A172 (cell line): ENCODE results near the gene ITGA6. TPM values are rescaled to one million over a fixed set of nuclear protein-coding genes. Genes with fewer than 3 reads are reported as not detected.

ENCODE experiments used
- DNase-seq: peaks from one replicate; pipeline ENCODE4 v3.0.0-alpha.2; 2015; ENCODE audit warnings: low spot score
- total RNA-seq: library from RNA; depleted of rRNA; stranded (reverse); fragments of >200 nt; shearing (Covaris generic); gene quantifications from 2 replicates; pipeline ENCODE4 v1.2.3, GENCODE V29; 2014

The ITGA6 gene
- total RNA-seq, 1 experiment from 2014 or later, result 167 TPM

GRCh38 chr2:172440795-172441194 is 13.4 kb downstream of the ITGA6 start:
- peak; percentile 38 for DNase-seq

GRCh38 chr2:172442072-172442895 is 14.9 kb downstream of the ITGA6 start:
- DNase-seq, result peak; percentile 99

- DNase-seq, result no peak
Observed at GRCh38 chr2:172445851-172446250, 18.5 kb downstream of the ITGA6 start.

GRCh38 chr2:172446474-172447063 is 19.2 kb downstream of the ITGA6 start:
- no peak for DNase-seq

GRCh38 chr2:172447811-172448493 is 20.6 kb downstream of the ITGA6 start:
- no peak for DNase-seq

GRCh38 chr2:172448544-172449267 is 21.3 kb downstream of the ITGA6 start:
- DNase-seq, result no peak

GRCh38 chr2:172449911-172450550 is 22.6 kb downstream of the ITGA6 start:
- DNase-seq, result peak; percentile 65

- DNase-seq, result no peak
Observed at GRCh38 chr2:172451923-172452322, 24.5 kb downstream of the ITGA6 start.

- no peak for DNase-seq
Observed at GRCh38 chr2:172452845-172453244, 25.5 kb downstream of the ITGA6 start.

- DNase-seq, result no peak
Observed at GRCh38 chr2:172454404-172455120, 27.2 kb downstream of the ITGA6 start.

GRCh38 chr2:172455121-172455515 is 27.7 kb downstream of the ITGA6 start:
- DNase-seq, result no peak

- DNase-seq, result peak; percentile 55
Observed at GRCh38 chr2:172456002-172456401, 28.6 kb downstream of the ITGA6 start.

GRCh38 chr2:172457536-172457935 is 30.1 kb downstream of the ITGA6 start:
- DNase-seq, result no peak

GRCh38 chr2:172458561-172459124 is 31.3 kb downstream of the ITGA6 start:
- no peak for DNase-seq

GRCh38 chr2:172460780-172461201 is 33.4 kb downstream of the ITGA6 start:
- no peak for DNase-seq

GRCh38 chr2:172461591-172462372 is 34.4 kb downstream of the ITGA6 start:
- DNase-seq, result peak; percentile 50

- no peak for DNase-seq
Observed at GRCh38 chr2:172462373-172462848, 35.0 kb downstream of the ITGA6 start.

GRCh38 chr2:172462849-172463381 is 35.5 kb downstream of the ITGA6 start:
- DNase-seq, result peak; percentile 46

GRCh38 chr2:172464400-172465129 is 37.2 kb downstream of the ITGA6 start:
- no peak for DNase-seq
